ENCODE measurements around the gene RILPL1. TPM values are rescaled to one million over a fixed set of nuclear protein-coding genes. Genes with fewer than 3 reads are reported as not detected.

RILPL1 gene
- total and polyA plus RNA-seq, 9 of the 15 experiments (the other 6 are each of a cell fraction or from before 2014, with no cell fraction given): 0.25 to 10.6 (median 8.6) TPM

GRCh38 chr12:123532808-123533649 is 490 bp downstream of the RILPL1 start (continued):
- TF ChIP-seq ATF2 (CRISPR knock-in tag; IDR thresholded peaks at IDR 0.05) (peak; percentile 71; the same call in 1 of the 2 replicates), TCF7 (IDR thresholded peaks at IDR 0.05; ENCODE audit: borderline replicate concordance) (no peak), RAD21 (CRISPR knock-in tag; conservative IDR thresholded peaks at IDR 0.05 in 1 of 2, IDR thresholded peaks at IDR 0.05 in 1 of 2) (no peak), BACH1 (tag; IDR thresholded peaks at IDR 0.05) (no peak), ZBTB2 (IDR thresholded peaks at IDR 0.05) (no peak), ZNF282 (CRISPR knock-in tag; IDR thresholded peaks at IDR 0.05) (peak; percentile 94; the same call in 1 of the 2 replicates), ZZZ3 (IDR thresholded peaks at IDR 0.05) (no peak), ARID3B (CRISPR knock-in tag; IDR thresholded peaks at IDR 0.05; ENCODE audit: borderline replicate concordance) (no peak), SMAD3 (CRISPR knock-in tag; conservative IDR thresholded peaks at IDR 0.05) (no peak), ZBTB12 (CRISPR knock-in tag; IDR thresholded peaks at IDR 0.05) (no peak), SETDB1 (IDR thresholded peaks at IDR 0.05; ENCODE audit: low read length) (no peak), YBX1 (IDR thresholded peaks at IDR 0.05) (no peak), ETV5 (CRISPR knock-in tag; IDR thresholded peaks at IDR 0.05; ENCODE audit: low read depth) (peak; percentile 46; the same call in 1 of the 2 replicates), JUND (IDR thresholded peaks at IDR 0.05; ENCODE audit: borderline replicate concordance, low read depth, low read length) (no peak), JUND (tag; IDR thresholded peaks at IDR 0.05; ENCODE audit: borderline replicate concordance, low read depth, low read length) (no peak), ZNF140 (CRISPR knock-in tag; IDR thresholded peaks at IDR 0.05) (no peak), ZNF41 (CRISPR knock-in tag; conservative IDR thresholded peaks at IDR 0.05) (no peak), RBM39 (optimal IDR thresholded peaks at IDR 0.05; ENCODE audit: low read depth, low read length) (no peak), USF1 (CRISPR knock-in tag; IDR thresholded peaks at IDR 0.05) (peak; percentile 46; the same call in 1 of the 2 replicates), GMEB1 (CRISPR knock-in tag; IDR thresholded peaks at IDR 0.05) (no peak)

Measured in K562 (cell line).